ENCODE data around the gene C19orf53. TPM values are rescaled to one million over a fixed set of nuclear protein-coding genes. Genes with fewer than 3 reads are reported as not detected.

The C19orf53 gene
- total and polyA plus RNA-seq, 11 donors, result 79.3 to 435 (median 99.4) TPM

DNA sequence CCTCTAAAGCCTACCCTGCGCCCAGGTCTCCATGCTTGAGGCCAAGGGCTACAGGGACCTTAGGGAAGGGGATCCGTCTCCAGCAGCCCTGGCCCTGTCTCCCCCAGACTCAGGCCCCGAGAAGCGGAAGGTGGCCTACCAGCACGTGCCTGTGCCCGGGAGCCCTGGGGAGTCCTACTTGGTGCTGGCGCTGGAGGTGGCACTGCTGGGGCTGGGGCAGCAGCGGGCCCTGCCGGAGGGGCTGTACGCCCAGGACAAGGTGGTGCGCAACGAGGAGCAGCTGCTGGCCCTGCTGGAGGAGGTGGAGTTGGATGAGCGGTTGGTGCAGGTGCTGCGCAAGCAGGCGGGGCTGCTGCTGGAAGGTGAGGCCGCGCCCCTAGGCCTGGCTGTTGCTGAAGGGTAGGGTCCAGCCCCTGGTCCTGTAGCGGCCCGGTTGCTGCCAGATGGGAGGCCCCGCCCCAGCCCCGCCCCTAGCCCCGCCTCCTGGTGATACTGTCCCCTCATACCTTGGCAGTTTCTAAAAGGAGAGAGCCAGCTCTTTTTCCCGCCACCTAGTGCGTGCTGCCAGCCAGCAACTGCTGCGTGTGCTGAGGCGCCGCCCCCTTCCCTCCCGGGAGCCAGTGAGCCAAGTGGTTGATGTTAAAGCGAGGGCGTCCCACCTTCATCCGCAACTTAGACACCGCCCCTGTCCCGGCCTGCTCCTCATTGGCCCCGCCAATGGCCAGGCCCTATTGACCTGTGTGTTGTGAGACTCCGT, 43.5 kb downstream of the C19orf53 start:
- H3K27ac ChIP-seq, result no peak overlapping the region
- peak in 3 of 4 donors; percentile 16 to 68 (median 40) for ATAC-seq
- TF ChIP-seq, protein P1, sequence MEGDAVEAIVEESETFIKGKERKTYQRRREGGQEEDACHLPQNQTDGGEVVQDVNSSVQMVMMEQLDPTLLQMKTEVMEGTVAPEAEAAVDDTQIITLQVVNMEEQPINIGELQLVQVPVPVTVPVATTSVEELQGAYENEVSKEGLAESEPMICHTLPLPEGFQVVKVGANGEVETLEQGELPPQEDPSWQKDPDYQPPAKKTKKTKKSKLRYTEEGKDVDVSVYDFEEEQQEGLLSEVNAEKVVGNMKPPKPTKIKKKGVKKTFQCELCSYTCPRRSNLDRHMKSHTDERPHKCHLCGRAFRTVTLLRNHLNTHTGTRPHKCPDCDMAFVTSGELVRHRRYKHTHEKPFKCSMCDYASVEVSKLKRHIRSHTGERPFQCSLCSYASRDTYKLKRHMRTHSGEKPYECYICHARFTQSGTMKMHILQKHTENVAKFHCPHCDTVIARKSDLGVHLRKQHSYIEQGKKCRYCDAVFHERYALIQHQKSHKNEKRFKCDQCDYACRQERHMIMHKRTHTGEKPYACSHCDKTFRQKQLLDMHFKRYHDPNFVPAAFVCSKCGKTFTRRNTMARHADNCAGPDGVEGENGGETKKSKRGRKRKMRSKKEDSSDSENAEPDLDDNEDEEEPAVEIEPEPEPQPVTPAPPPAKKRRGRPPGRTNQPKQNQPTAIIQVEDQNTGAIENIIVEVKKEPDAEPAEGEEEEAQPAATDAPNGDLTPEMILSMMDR (IDR thresholded peaks at IDR 0.05), result no peak
- TF ChIP-seq POLR2A (IDR thresholded peaks at IDR 0.05), result no peak
- DNase-seq, result peak in 3 of 5 donors; percentile 39 to 56 (median 55)
- H3K4me1 ChIP-seq, result peaks cover 0 to 11% (median 2%) of the 10 kb centered on the region in 12 donors
- peak overlapping the region in 5 of 12 donors; percentile 8 to 29 (median 12) for H3K4me3 ChIP-seq
- intact Hi-C loops (cut with DNase I), result no loop called here
- no peaks in the 10 kb centered on the region for H3K9me3 ChIP-seq
- WGBS, 4 donors, result 40 to 68% (median 56%) methylated on average over 13 to 35 of the region's 35 CpGs
- peaks cover 0 to 37% (median 11%) of the 10 kb centered on the region in 9 donors for H3K36me3 ChIP-seq
- H3K27me3 ChIP-seq, result no peaks in the 10 kb centered on the region

DNA sequence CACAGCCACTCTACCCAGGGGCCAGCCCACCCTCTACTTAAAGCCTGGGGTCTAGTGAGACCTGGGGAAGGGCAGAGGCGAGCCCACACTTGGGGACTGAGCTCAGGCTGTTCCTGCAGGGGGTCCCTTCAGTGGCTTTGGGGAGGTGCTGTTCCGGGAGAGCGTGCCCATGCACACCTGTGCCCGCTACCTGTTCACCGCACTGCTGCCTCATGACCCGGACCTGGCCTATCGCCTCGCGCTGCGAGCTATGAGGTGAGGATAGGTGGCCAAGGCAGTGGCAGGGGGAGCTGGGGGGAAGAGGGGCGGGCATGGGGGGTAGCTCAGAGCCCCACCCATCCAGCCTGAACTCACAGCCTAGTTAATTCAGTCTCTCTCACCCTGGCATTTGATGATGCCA, 45.0 kb downstream of the C19orf53 start:
- Histone ChIP-seq H3K4me1 (peaks cover 0 to 19% (median 5%) of the 10 kb centered on the region in 12 donors), H3K27ac (no peak overlapping the region), H3K27me3 (no peaks in the 10 kb centered on the region), H3K9me3 (no peaks in the 10 kb centered on the region), H3K4me3 (no peak overlapping the region), H3K36me3 (peaks cover 0 to 38% (median 7%) of the 10 kb centered on the region in 9 donors)
- ATAC-seq (no peak), DNase-seq (no peak)
- intact Hi-C loops (cut with DNase I), result no loop called here
- TF ChIP-seq, protein P1 (IDR thresholded peaks at IDR 0.05), result no peak
- no peak for TF ChIP-seq POLR2A (IDR thresholded peaks at IDR 0.05)
- WGBS, 4 donors, result 96 to 98% (median 98%) methylated on average over 11 of the region's 11 CpGs

DNA sequence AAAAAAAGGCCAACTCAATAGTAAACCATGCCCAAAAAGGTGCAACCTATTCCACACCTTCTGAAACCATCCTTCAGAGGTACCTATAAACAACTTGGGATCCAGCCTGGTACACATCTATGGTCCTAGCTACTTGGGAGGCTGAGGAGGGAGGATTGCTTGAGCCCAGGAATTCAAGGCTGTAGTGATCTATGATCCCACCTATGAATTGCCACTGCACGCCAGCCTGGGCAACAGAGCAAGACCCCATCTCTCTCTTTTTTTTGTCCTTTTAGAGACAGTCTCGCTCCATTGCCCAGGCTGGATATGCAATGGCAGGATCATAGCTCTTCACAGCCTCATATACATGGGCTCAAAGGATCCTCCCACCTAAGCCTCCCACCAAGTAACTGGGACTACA, 47.0 kb downstream of the C19orf53 start:
- intact Hi-C loops (cut with DNase I), result no loop called here
- Histone ChIP-seq H3K4me3 (no peak overlapping the region), H3K27ac (peak overlapping the region in 9 of 12 donors; percentile 15 to 66 (median 34)), H3K36me3 (peaks cover 0 to 38% (median 12%) of the 10 kb centered on the region in 9 donors), H3K27me3 (no peaks in the 10 kb centered on the region), H3K4me1 (peaks cover 0 to 19% (median 5%) of the 10 kb centered on the region in 12 donors), H3K9me3 (no peaks in the 10 kb centered on the region)
- 95 to 100% (median 97%) methylated on average over 2 of the region's 2 CpGs for WGBS, 4 donors
- no peak for ATAC-seq
- TF ChIP-seq POLR2A (IDR thresholded peaks at IDR 0.05), result no peak
- TF ChIP-seq, protein P1 (IDR thresholded peaks at IDR 0.05), result no peak
- no peak for DNase-seq

DNA sequence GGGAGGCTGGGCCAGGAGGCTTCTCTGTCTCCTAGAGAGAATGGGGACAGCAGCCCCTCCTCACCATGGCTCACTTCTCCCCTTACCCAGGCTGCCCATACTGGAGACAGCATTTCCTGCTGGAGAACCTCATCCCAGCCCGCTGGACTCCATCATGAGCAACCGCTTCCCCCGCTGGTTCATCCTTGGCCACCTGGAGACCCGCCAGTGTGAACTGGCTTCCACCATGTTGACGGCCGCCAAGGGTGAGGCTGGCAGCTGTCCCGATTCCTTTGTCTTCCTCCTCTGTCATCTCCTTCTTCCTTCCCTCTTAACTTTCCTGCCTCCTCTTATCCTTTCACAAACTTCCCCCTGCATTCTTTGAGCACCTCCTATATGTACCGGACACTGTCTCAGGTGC, 49.0 kb downstream of the C19orf53 start:
- Histone ChIP-seq H3K36me3 (peaks cover 0 to 48% (median 21%) of the 10 kb centered on the region in 9 donors), H3K27me3 (no peaks in the 10 kb centered on the region), H3K4me3 (no peak overlapping the region), H3K4me1 (peaks cover 0 to 16% (median 5%) of the 10 kb centered on the region in 12 donors), H3K27ac (peak overlapping the region in 8 of 12 donors; percentile 3 to 79 (median 57)), H3K9me3 (no peaks in the 10 kb centered on the region)
- TF ChIP-seq POLR2A (IDR thresholded peaks at IDR 0.05), result no peak
- TF ChIP-seq, protein P1 (IDR thresholded peaks at IDR 0.05), result no peak
- 70 to 78% (median 74%) methylated on average over 8 of the region's 8 CpGs for WGBS, 4 donors
- ATAC-seq, result peak in 1 of 4 donors; percentile 21
- intact Hi-C loops (cut with DNase I), result no loop called here
- DNase-seq, result peak in 4 of 5 donors; percentile 39 to 72 (median 54)
